Measurements from ENCODE around the gene DOK3.

DNA sequence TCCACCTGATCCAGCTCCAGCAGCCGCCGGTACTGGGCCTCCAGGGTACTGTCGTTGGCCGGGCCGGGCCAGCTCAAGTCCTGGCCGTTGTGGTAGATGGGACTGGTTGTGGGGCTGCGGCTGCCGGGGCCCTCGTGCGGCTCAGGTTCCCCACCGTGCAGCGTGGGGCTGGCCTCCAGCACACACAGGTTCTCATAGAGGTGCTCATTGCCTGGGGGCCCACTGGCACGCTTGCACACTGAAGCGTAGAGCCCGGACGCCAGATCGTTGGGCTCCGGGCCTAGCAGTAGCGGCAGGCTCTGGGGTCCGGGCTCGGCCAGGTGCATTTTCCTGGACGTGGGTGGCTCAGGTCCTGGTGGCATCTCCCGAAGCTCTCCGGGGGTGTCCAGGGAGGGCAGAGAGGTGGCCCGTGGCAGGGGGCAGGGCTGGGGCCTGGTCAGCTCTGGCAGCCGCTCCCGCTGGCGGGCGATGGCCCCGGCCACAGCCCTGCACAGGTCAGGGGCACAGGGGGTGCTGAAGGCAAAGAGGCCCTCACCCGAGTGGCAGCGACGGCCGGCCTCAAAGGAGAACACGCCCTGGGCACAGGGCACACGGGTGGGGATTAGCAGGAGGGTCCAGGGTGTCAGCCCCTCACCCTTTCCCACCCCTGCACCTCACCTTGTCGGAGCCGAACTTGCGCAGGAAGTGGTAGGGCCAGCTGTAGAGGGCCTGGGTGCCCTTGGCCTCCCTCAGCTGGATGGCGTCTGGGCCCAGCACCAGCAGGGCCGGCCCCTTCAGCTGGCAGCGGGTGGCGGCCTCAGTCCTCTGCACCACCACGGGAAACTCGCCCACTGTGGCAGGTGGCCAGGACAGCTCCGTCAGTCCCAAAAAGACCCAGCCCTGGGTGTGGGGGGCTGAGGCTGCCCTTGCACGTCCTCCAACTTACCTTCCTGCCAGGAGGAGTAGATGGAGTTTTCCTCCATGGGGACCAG, 5.3 kb downstream of the DOK3 start:
- TF ChIP-seq KDM1A (IDR thresholded peaks at IDR 0.05; ENCODE audit: low read depth) = no peak
- TF ChIP-seq, protein P1, sequence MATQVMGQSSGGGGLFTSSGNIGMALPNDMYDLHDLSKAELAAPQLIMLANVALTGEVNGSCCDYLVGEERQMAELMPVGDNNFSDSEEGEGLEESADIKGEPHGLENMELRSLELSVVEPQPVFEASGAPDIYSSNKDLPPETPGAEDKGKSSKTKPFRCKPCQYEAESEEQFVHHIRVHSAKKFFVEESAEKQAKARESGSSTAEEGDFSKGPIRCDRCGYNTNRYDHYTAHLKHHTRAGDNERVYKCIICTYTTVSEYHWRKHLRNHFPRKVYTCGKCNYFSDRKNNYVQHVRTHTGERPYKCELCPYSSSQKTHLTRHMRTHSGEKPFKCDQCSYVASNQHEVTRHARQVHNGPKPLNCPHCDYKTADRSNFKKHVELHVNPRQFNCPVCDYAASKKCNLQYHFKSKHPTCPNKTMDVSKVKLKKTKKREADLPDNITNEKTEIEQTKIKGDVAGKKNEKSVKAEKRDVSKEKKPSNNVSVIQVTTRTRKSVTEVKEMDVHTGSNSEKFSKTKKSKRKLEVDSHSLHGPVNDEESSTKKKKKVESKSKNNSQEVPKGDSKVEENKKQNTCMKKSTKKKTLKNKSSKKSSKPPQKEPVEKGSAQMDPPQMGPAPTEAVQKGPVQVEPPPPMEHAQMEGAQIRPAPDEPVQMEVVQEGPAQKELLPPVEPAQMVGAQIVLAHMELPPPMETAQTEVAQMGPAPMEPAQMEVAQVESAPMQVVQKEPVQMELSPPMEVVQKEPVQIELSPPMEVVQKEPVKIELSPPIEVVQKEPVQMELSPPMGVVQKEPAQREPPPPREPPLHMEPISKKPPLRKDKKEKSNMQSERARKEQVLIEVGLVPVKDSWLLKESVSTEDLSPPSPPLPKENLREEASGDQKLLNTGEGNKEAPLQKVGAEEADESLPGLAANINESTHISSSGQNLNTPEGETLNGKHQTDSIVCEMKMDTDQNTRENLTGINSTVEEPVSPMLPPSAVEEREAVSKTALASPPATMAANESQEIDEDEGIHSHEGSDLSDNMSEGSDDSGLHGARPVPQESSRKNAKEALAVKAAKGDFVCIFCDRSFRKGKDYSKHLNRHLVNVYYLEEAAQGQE (IDR thresholded peaks at IDR 0.05) = no peak
- TF ChIP-seq, protein P2, sequence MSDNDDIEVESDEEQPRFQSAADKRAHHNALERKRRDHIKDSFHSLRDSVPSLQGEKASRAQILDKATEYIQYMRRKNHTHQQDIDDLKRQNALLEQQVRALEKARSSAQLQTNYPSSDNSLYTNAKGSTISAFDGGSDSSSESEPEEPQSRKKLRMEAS (IDR thresholded peaks at IDR 0.05) = no peak
- TF ChIP-seq POLR2A (IDR thresholded peaks at IDR 0.05; ENCODE audit: low read length) = no peak
- no peak for TF ChIP-seq CTCF (IDR thresholded peaks at IDR 0.05)
- TF ChIP-seq CHD2 (IDR thresholded peaks at IDR 0.05; ENCODE audit: low read length, partially characterized antibody) = no peak
- no peak for TF ChIP-seq EP300 (IDR thresholded peaks at IDR 0.05)

All from A549 (cell line).